Stimulated activated CD8-positive, alpha-beta memory T cell treated with anti-CD3 and anti-CD28 coated beads, Interleukin-15, amount 100 ng/mL, for 1 hour (primary cell): Measurements from ENCODE around the gene FRAS1.
"Not testable (repeated sequence)": the region's sequence is repeated elsewhere in the genome, so short reads cannot be mapped to it uniquely, and the experiment has no call there.

Experiments used
- DNase-seq: peaks from one replicate; pipeline ENCODE4 v3.0.0-alpha.2; 2020; ENCODE audit warnings: low read depth

FRAS1 gene

GRCh38 chr4:78517050-78517652 lies 460.0 kb downstream of the FRAS1 start:
- DNase-seq: no peak

DNA sequence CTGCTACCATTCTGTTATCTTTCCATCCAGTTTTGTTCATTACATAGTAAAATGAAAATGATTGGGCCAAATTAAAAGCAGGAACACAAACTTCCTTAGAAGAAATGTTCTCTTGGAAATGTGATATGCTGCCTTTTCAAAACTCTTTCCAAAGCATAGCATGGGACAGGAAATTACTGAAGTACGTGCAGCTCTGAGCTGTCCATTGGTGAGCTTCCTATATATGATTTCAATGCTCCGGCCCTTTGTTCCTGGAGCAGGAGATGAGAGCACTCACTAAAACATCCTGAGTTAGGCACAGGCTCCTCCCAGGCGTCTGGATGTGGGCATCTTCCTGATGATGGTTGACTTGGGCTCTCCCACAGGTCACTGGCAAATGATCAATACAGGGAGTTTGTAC lies 461.4 kb downstream of the FRAS1 start:
- DNase-seq: no peak

GRCh38 chr4:78519962-78520361 lies 462.8 kb downstream of the FRAS1 start:
- DNase-seq: no peak

- no peak for DNase-seq
Observed at GRCh38 chr4:78520808-78521226, 463.7 kb downstream of the FRAS1 start.

GRCh38 chr4:78524009-78524408 lies 466.9 kb downstream of the FRAS1 start:
- no peak for DNase-seq

DNA sequence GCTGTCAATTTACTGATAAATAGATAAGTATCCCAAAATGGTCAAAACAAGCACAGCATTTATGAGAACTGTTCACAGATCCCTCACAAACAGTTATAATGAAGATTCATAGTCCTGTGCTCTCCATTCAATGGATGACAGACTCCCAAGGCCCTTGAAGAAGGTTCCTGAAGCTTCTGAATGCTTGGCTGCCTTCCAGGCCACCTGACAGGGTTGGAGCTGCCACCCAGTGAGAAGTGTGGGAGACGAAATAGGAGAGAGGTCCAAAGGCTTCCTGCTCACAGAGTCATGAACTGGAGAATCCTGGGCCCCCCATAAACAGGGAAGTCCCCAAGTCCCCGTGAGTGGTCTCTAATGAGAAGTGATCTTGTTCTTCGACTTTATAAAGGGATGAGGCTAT lies 468.4 kb downstream of the FRAS1 start:
- no peak for DNase-seq

DNA sequence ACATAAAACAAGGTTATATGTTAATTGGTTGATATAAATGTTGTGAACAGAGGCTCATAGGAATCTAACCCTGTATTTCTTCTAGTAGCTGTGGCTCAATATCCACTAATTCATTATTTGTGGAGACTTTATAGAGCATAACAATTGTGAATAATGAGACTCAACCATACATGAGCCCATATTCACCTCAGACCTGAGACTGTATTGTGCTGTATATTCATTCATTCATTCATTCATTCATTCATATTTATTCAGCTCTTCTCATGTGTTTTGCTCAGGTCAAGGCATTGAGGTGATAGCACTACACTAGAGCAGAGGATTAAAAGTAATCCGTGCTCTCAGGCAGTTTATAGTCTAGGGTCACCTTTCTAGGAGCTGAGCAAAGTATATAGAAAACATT lies 470.0 kb downstream of the FRAS1 start:
- DNase-seq: no peak

GRCh38 chr4:78527555-78527954 lies 470.4 kb downstream of the FRAS1 start:
- no peak for DNase-seq

- no peak for DNase-seq
Observed at GRCh38 chr4:78528327-78528726, 471.2 kb downstream of the FRAS1 start.

DNA sequence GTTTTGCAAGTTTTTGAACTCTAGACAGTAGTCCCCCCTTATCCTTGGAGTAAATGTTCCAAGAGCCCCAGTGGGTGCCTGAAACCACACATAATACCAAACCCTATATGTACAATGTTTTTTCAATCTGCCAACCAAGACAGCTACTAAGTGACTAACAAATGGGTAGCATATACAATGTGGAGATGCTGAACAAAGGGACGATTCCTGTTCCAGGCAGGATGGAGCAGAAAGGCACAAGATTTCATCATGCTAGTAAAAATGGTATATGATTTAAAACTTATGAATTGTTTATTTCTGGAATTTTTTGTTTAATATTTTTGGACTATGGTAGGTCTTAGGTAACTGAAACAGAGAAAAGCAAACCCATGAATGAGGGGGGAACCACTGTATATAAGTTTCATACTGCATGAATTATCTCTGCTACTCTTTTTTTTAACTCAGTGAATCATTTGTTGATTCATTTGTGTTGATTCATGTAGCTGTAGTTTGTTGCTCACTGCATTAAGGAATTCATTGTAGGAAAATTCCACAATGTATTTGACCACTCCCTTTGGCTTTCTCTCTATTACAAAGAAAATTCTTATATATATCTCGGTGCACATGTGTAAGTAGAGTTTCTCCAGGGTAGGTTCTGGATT lies 472.6 kb downstream of the FRAS1 start:
- no peak for DNase-seq

DNA sequence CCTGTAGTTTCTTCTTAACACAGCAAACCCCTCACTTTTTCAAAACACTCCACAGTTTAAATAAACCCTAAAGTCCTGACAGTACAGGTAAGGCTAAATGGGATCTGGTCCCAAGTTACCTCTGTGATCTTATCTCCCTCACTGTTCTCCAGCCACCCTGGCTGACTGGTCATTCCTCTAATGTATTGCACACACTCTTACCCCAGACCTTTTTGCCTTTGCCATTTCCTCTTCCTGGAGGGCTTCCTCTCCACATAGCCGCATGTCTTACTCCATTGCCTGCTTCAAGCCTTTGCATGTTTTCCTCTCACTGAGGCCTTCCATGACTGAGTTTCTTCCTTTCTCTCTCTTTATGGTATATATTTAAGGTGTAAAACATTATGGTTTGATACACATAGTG lies 474.9 kb downstream of the FRAS1 start:
- no peak for DNase-seq

DNA sequence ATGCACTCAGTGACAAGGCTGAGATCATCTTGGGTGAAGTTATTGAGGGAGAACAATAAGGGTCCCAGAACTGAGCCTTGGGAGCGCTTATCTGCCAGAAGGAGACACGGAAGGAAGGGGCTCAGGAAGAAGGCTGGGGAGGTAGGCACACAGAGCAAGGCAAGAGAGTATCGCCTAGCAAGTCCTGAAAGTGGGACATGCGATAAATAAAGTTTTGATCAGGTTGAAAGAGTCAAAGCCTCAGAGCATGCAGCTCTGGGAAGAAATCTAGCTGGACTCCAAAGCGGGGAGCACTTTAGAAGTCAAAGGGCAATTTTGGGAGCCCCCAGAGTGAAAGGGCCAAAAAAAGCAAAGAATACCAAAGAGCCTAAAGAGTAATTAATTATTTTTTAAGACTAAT lies 476.7 kb downstream of the FRAS1 start:
- no peak for DNase-seq

DNA sequence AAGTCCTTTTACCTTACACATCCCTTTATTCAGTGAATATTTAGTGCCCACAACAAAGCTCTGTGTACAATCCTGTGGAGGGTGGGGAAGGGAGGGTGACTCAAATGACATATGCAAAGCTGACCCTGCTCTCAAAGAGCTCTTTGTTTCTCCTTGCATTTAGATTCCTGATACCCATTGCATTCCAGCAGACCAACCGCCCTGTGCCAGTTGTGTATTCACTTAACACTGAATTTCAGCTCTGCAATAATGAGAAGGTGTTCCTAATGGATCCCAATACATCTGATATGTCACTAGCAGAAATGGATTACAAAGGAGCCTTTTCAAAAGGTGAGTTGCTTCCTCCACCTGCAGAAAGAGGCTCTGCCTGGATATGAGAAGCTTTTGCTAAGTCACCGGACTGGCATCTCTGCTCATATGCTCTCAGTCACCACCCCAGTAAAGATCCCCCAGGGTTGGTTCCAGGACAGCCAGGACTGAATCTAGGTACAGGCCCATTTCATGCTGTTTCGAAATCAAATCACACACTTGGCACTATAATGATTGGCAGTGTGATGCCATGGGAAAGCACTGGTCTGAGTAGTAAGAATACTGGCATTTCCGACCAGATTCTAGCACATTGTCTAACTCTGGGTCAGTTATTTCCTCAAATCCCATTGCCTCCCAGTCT lies 477.3 kb downstream of the FRAS1 start:
- no peak for DNase-seq

DNA sequence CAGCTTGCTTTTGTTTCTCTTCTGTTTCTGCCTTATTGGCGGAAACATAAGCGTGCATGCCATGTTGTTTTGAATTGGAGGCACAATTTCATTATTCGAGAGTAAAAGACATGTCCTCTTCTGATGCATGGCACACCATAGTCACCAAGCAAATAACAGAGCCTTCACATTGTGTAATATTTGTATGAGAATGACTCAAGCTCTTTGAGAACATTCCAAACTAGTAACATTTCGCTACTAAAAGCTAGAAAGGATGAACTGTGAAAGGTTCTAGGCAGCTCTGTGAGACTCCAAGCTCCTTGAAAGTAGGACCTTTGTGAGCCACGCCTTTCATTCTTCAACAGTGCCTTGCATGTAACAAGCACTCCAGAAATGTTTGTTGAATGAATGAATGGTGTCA lies 485.2 kb downstream of the FRAS1 start:
- DNase-seq: no peak

GRCh38 chr4:78543424-78544125 lies 486.5 kb downstream of the FRAS1 start:
- DNase-seq: no peak

GRCh38 chr4:78544678-78545077 lies 487.6 kb downstream of the FRAS1 start:
- DNase-seq: no peak

DNA sequence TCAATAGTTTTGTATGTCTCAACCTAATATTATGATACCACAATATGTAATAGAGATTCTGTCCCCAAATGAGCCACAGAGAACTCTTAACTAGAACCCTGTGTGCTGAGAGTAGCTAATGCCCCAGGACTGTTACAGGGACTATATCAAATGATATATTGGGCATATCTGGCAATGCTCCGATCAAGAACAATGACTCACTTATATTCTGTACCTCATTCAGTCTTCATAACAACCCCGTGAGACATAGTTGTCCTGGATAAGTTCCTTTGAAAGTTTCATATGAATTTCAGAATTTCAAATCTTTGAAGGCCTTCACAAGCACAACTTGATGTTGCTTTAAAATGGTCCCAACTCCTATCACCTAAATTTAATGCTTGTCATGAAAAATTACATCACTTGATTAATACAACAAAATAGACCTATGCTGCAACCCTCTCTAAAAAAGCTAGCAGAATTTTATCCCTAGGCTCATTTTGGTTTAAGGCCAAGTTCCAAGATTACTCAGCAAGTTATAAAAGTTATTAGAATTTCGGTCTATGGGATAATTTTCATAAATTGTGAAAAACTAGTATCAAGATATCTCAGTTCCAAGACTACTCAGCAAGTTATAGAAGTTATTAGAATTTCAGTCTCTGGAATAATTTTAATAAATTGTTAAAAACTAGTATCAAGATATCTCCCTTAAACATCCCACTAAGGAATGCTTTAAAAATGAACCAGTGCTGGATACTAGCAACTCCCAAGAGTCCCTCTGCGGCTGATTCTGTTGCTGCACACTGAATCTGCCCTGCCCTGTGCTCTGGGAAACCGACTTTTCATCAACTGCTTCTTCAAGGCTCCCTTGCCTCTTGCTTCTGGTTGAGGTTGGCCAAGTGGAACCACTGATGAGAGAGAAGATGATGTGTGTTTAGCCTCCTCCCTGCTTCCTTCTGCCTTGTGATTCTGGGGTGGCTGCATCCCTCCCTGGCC lies 488.4 kb downstream of the FRAS1 start:
- no peak for DNase-seq

DNA sequence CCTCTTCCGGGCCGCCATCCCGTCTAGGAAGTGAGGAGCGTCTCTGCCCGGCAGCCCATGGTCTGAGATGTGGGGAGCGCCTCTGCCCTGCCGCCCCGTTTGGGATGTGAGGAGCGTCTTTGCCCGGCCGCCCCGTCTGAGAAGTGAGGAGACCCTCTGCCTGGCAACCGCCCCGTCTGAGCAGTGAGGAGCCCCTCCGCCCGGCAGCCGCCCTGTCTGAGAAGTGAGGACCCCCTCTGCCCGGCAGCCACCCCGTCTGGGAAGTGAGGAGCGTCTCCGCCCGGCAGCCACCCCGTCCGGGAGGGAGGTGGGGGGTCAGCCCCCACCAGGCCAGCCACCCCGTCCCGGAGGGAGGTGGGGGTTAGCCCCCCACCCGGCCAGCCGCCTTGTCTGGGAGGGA lies 490.8 kb downstream of the FRAS1 start:
- not testable (repeated sequence) for DNase-seq

DNA sequence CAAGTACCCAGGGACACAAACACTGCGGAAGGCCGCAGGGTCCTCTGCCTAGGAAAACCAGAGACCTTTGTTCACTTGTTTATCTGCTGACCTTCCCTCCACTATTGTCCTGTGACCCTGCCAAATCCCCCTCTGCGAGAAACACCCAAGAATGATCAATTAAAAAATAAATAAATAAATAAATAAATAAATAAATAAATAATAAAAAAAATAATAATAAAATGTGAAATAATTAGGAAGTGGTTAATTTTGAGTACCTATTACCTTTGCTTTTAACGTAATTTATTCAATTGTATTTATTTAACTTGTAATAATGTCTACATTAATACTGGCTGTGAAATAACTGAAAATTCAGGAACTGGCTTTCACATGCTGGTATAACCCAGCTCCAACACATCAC lies 491.8 kb downstream of the FRAS1 start:
- DNase-seq: not testable (repeated sequence)

GRCh38 chr4:78551420-78552351 lies 494.6 kb downstream of the FRAS1 start, which contains the start of gene ANXA3:
ANXA3 (plus strand) TSS chr4:78551770; CDS start chr4:78554474, 2,704 bp downstream.
- DNase-seq: no peak
